HEK293T (cell line): ENCODE measurements around the gene KCTD11.

ENCODE experiments used
- ARNT ChIP-seq: fragments of 450-650 bp; IDR thresholded peaks from 2 replicates; pipeline ENCODE4 v1.6.1; 2017; ENCODE audit warnings: mild to moderate bottlenecking
- CTBP1 ChIP-seq: fragments of 450-650 bp; IDR thresholded peaks from 2 replicates; pipeline ENCODE4 v1.6.1; 2016; ENCODE audit warnings: borderline replicate concordance
- ELF4 ChIP-seq: fragments of 450-650 bp; IDR thresholded peaks from 2 replicates; pipeline ENCODE4 v1.6.1; 2017; ENCODE audit warnings: antibody characterized with exemption
- FOXK2 ChIP-seq: fragments of 450-650 bp; IDR thresholded peaks from 2 replicates; pipeline ENCODE4 v1.6.1; 2016; ENCODE audit warnings: mild to moderate bottlenecking
- FOXM1 ChIP-seq: fragments of 450-650 bp; IDR thresholded peaks from 2 replicates; pipeline ENCODE4 v1.6.1; 2017; ENCODE audit warnings: mild to moderate bottlenecking, borderline replicate concordance
- L3MBTL2 ChIP-seq: fragments of 450-650 bp; conservative IDR thresholded peaks from 2 replicates; pipeline ENCODE4 v1.6.1; 2016; ENCODE audit warnings: mild to moderate bottlenecking
- PKNOX1 ChIP-seq: fragments of 450-650 bp; IDR thresholded peaks from 2 replicates; pipeline ENCODE4 v1.6.1; 2016
- SP1 ChIP-seq: fragments of 450-650 bp; IDR thresholded peaks from 2 replicates; pipeline ENCODE4 v1.6.1; 2017
- ZNF384 ChIP-seq: fragments of 450-650 bp; IDR thresholded peaks from 2 replicates; pipeline ENCODE4 v1.6.1; 2016

GRCh38 chr17:7384489-7385081, 32.6 kb downstream of the KCTD11 start:
- TF ChIP-seq PKNOX1, result no peak
- TF ChIP-seq ARNT, result no peak
- TF ChIP-seq FOXK2, result no peak
- no peak for TF ChIP-seq ZNF384
- no peak for TF ChIP-seq SP1
- no peak for TF ChIP-seq CTBP1
- TF ChIP-seq FOXM1, result no peak
- TF ChIP-seq ELF4, result no peak
- no peak for TF ChIP-seq L3MBTL2
